GM21786 (cell line): ENCODE measurements around the gene BICC1.

Experiments
- ATAC-seq: cut with Tn5 transposase; IDR thresholded peaks from one replicate; pipeline ENCODE4 v1.9.1; 2021; ENCODE audit not compliant: unreplicated experiment

The BICC1 gene

GRCh38 chr10:58695022-58695421, 182.3 kb downstream of the BICC1 start:
- ATAC-seq = no peak

- no peak for ATAC-seq
Observed at GRCh38 chr10:58696736-58697135, 184.1 kb downstream of the BICC1 start.

GRCh38 chr10:58697691-58698090, 185.0 kb downstream of the BICC1 start:
- ATAC-seq = no peak

GRCh38 chr10:58698777-58699356, 186.2 kb downstream of the BICC1 start:
- no peak for ATAC-seq

DNA sequence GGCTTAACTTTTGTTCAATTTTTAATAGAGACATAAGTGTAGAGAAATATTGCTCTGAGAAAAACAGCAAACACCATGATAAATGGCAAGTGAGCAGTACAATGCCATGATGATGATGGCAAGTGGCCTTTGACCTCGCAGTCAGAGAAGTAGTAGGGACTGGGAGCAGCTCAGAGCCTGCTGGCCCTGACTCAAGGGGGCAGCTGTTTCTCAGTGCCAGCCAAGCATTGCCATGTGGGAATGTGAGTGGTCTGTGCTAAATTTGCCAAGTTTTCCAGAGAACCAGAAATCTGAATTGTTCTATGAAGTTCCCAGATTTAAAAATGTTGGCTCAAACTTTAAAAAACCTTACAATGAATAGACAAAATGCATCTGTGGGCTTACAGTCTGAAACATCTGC, 187.9 kb downstream of the BICC1 start:
- ATAC-seq = no peak

DNA sequence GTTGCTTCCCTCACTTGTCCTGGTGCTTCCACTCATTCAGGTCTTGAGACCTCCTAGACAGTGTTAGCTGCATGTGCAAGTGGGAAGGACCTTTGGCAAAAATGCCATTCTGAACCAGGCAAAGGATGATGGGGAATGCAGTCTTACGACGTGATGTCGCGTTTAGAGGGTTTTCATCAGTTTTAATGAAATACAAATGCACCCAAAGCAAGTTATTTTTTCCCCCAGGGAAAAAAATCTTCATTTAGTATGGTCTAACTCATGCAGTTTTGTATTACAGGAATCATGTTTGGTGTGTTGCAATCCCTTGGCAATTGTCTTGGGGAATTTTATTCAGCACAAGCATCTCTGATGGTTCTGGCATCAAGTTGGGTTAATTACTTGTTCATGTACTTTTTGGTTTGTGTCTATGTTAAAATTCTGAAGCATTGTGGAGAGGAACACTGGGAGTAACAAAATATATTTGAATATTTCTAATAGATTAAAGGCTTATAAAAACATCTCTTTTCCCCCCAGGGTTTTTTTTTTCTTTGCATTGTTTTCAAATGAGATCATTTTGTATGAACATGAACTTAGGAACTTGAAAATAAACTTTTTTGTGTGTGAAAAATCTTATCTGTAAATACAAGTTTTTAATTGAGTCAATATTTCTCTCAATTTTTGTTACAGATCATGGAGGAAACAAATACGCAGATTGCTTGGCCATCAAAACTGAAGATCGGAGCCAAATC, 188.9 kb downstream of the BICC1 start:
- no peak for ATAC-seq

- ATAC-seq = no peak
Observed at GRCh38 chr10:58704226-58704625, 191.6 kb downstream of the BICC1 start.

DNA sequence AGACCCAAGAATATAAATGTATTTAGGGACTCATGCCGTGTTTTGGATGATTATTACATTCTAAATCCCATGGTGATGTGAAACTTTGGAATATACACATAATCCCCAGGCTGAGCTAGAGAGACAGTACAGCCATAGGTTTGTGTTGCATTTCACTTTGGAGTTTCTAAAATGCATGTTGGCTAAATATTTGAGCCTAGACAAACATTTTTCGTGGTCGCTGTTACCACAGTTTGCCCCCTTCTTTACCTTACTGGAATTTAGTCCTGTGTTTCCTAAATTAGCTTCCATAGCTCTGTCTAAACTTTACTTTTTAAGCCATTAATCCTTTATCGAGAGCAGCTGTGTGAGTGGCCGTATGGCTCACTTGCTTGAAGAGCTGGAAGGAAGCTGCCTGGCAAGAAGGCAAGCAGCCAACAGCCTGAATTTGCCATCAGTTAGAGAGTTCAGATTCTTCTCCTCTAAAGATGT, 192.0 kb downstream of the BICC1 start:
- ATAC-seq = no peak

- no peak for ATAC-seq
Observed at GRCh38 chr10:58706836-58707235, 194.2 kb downstream of the BICC1 start.

GRCh38 chr10:58712141-58712540, 199.5 kb downstream of the BICC1 start:
- ATAC-seq = no peak

DNA sequence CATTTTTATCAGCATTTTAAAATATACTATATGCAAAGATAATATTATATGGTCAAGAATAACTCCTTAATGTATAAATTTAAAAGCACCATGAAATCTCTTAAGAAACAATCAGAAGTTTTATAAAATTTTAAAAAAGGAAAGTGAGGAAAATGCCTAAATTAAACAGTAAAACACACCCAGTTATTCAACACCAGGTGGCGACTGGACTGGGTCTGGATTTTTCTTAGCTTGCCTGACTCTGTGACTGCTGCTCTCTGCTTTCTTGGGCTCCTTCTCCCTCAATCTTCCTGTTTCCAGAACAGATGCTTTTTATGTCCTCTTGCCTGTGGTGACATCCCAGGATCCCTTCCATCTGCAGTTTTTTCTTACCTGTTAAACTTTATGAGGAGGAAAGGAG, 200.3 kb downstream of the BICC1 start:
- no peak for ATAC-seq

GRCh38 chr10:58714409-58714808, 201.7 kb downstream of the BICC1 start:
- ATAC-seq = no peak

DNA sequence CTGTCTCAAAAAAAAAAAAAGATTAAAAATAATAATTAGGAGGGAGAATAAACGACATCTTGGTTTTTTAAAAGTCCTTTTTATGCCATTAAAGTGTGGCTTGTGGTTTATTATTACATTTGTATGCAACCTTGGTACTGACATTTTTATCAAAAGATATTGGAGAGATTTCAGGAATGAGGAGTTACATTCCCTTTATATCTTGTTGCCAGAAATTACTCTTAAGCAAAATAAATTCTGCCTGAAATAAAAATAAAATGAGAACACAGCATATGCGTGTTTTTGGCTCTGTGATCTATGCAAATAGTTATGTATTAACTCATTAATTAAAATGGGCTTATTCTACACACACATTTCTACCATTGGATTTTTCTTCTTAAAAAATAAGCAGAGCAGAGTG, 202.4 kb downstream of the BICC1 start:
- no peak for ATAC-seq

- ATAC-seq = no peak
Observed at GRCh38 chr10:58718596-58718995, 205.9 kb downstream of the BICC1 start.

GRCh38 chr10:58721601-58722281, 209.1 kb downstream of the BICC1 start:
- ATAC-seq = no peak

DNA sequence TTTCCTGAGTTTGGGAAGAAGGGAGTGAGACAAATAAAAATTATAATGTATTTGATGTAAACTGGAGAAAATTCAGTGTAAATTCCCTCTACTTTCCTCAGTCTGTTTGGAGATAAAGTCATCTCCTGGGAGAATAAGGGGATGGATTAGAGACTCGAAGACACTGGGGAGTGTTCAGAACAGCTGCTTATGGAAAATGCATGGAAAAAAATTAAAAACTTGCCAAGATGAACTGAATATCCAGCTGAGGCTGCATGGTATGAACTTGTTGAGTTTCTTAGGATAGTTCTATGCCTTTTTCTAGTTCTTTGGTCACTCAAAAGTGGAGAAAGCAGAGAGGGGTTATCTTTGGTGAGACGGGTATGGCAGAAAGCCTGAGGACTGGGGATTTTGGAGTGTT, 210.5 kb downstream of the BICC1 start:
- ATAC-seq = no peak

GRCh38 chr10:58723966-58724365, 211.3 kb downstream of the BICC1 start:
- ATAC-seq = no peak

GRCh38 chr10:58724781-58725180, 212.1 kb downstream of the BICC1 start:
- ATAC-seq = no peak

DNA sequence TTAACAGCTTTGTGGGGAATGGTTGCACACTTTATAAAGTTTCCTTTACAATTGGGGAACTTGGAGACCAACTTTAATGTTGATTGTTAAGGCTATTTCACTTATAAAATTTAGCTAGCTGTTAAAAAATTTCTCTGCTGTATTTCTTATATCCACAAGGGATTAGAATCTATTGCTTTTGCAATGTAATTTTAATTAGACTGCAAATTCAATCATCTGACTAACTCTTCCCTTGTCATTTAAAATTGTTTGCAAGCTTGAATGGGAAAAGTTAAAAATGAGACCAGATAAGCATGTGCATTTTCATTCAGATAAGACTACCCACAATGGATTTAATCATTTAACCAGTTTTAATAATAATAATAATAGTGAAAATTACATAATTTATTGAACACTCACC, 213.2 kb downstream of the BICC1 start:
- ATAC-seq = no peak

GRCh38 chr10:58727633-58728032, 215.0 kb downstream of the BICC1 start:
- ATAC-seq = no peak

DNA sequence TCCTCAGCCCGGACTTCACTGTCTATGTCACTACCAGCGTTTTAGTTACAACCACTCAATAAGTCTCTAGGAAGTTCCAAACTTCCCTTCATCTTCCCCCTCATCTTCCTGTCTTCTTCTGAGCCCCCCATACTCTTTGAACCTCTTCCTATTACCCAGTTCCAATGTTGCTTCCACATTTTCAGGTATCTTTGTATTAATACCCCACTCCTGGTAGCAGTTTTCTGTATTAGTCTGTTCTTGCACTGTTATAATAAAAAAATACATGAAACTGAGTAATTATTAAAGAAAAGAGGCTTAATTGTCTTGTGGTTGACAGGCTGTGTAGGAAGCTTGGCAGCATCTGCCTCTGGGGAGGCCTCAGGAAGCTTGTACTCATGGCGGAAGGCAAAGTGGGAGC, 218.6 kb downstream of the BICC1 start:
- ATAC-seq = no peak

DNA sequence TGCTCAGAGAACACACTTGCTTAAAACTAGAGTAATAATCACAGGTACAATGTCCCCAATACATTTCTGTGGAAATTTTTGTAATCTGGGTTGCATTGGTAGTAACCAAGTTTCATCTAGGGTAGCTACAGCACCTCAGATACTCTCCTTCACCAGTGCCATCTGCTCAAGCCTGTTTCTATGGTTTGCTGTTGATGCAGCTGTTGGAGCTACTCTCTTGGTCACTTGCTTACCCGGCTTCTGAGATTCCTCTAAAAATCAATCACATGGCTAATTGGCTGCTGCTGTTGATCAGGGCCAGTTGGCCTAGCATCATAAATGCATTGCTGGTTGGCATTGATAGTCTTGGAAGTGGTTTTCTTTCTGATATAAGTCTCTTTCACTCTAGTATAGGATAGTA, 220.8 kb downstream of the BICC1 start:
- no peak for ATAC-seq
